AG09309 (cell line): ENCODE data around the gene BOC.

Experiments used
- DNase-seq: peaks from one replicate; pipeline ENCODE4 v3.0.0-alpha.2; 2010; ENCODE audit warnings: low read depth
- H3K4me3 ChIP-seq: 2 replicates; pipeline ENCODE4 v1.5.1; 2011; ENCODE audit warnings: mild to moderate bottlenecking, low read depth, low read length, moderate library complexity; ENCODE audit not compliant: control insufficient read depth
- CTCF ChIP-seq: IDR thresholded peaks from 2 replicates; pipeline ENCODE4 v1.5.1; 2011; ENCODE audit warnings: mild to moderate bottlenecking, low read depth, low read length, inconsistent platforms; ENCODE audit not compliant: insufficient read depth, control insufficient read depth; ENCODE audit errors: missing control alignments

BOC gene

GRCh38 chr3:113271189-113271588, 59.8 kb downstream of the BOC start:
- TF ChIP-seq CTCF: no peak
- no peak for DNase-seq
- no peak overlapping the region for H3K4me3 ChIP-seq

- TF ChIP-seq CTCF: no peak
- no peak for DNase-seq
- no peak overlapping the region for H3K4me3 ChIP-seq
Measured at GRCh38 chr3:113271594-113272384, 60.4 kb downstream of the BOC start.

- DNase-seq: no peak
- no peak for TF ChIP-seq CTCF
- no peak overlapping the region for H3K4me3 ChIP-seq
Measured at GRCh38 chr3:113272385-113272779, 61.0 kb downstream of the BOC start.

- no peak for TF ChIP-seq CTCF
Measured at GRCh38 chr3:113273011-113273410, 61.7 kb downstream of the BOC start.

GRCh38 chr3:113273604-113274378, 62.4 kb downstream of the BOC start:
- DNase-seq: no peak
- TF ChIP-seq CTCF: no peak
- H3K4me3 ChIP-seq: no peak overlapping the region

More at GRCh38 chr3:113273011-113273410, 61.7 kb downstream of the BOC start:
- H3K4me3 ChIP-seq: no peak overlapping the region
- no peak for DNase-seq

GRCh38 chr3:113274425-113275257, 63.3 kb downstream of the BOC start:
- TF ChIP-seq CTCF: no peak
- DNase-seq: no peak
- no peak overlapping the region for H3K4me3 ChIP-seq
